ENCODE data around the gene DNMT3A. TPM values are rescaled to one million over a fixed set of nuclear protein-coding genes. Genes with fewer than 3 reads are reported as not detected.
"Not testable (repeated sequence)": the region's sequence is repeated elsewhere in the genome, so short reads cannot be mapped to it uniquely, and the experiment has no call there.

The DNMT3A gene
- total RNA-seq, 1 donor from 2014 or later: 21.1 TPM

DNA sequence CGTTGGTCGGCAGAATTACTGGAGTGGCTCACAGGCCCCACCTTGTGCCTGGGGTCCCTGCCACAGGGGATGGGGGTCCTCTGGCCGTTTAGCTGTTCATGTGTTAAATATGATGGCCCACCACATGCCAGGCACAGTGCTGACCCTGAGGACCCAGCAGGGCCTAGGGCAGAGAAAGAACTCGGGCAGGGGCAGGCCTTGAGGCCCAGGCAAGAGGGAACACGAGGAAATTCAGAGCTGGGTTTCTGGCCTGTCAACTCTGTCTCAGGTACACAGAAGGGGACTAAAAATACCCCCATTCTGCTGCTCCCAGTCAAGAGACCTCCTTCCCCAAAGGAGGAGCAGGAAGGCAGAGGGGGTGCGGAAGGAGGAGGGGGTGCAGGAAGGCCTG lies 66.2 kb downstream of the DNMT3A start:
- intact Hi-C loops (cut with micrococcal nuclease): no loop called here
- ATAC-seq (no peak), DNase-seq (no peak)

DNA sequence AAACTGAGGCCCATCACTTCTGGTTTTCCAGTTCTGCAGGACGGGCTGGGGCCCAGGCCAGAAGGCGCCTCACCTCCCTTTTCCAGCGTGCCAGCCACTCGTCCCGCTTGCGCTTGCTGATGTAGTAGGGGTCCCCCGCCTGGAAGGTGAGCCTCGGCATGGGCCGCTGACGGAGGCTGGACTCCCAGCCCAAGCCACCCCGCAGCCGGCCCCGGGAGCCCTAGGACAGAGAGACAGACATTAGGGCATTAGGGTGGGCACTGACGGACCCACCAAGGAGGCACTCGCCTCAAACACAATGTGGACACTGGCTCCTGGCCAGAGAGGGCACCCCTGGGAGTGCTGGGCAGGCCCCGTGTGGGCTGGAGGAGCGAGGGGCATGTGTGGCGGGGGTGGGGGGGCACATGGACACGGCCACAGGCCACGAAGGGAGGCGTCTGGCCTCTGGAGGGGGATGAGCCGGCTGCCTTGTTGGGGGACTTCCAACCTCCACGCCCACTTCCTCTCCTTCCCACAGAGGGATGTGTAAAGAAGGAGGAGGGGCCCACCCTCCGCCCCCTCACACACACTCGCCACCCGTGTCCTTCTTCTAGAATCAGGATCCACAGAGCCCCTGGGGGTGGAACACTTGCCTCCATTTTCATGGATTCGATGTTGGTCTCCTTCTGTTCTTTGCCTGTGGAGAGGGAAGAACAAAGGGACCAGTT lies 66.7 kb downstream of the DNMT3A start:
- peak; percentile 33 for ATAC-seq
- DNase-seq: peak; percentile 69
- intact Hi-C loops (cut with micrococcal nuclease): no loop called here

DNA sequence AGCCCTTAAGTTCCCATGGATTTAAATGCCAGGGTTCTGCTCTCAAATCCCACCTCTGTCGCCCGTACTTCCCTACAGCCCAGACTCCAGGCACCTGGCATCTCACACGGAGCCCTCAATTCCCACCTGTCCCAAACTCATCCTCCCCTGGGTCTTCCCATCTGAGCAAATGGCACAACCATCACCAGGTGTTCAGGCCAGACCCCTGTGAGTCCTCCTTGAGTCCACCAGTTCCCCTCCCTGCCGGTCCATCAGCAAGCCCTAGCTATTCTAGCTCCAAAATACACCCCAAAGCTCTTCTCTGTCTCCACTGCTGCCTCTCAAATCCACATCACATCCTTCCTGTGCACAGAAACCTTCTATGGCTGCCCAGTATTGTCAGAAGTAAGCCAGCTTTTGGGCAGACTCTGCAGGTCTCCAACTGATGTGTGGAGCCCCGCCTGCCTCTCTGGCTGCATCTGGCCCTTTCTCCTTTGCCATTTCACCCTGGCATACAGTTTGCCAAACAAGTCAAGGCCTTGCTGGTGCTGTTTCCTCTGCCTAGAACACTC lies 67.7 kb downstream of the DNMT3A start:
- DNase-seq: no peak
- intact Hi-C loops (cut with micrococcal nuclease): no loop called here

DNA sequence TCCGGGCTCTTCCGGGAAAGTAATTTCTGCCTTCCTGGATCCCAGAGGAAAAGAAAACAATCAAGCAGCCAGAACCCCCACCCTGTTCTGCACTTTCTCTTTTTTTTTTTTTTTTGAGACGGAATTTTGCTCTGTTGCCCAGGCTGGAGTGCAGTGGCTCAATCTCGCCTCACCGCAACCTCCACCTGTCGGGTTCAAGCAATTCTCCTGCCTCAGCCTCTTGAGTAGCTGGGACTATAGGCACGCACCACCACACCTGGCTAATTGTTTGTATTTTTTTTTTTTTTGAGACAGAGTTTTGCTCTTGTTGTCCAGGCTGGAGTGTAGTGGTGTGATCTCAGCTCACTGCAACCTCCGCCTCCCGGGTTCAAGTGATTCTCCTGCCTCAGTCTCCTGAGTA lies 69.0 kb downstream of the DNMT3A start:
- ATAC-seq; intact Hi-C loops (cut with micrococcal nuclease): not testable (repeated sequence)
- peak; percentile 5 for DNase-seq

More for the DNA sequence above, 67.7 kb downstream of the DNMT3A start:
- no peak for ATAC-seq

DNA sequence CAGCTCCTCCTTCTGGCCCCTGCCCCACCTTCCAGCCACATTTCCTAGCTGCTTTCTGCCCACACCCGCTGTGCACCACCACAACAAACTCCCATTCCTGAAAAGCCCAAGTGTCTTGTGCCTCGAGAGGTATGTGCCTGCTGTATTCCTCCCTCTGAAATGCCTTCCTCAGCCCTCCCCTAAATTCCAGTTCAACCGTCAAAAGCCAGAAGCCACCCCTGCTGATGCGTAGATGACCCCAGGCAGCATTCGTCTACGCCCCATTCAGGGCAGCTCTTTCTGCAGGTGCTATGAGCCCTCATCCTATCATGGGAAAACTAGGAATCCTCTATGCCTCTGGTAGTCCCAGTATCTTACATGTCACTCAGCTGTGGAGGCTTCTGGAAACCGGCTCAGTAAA lies 71.7 kb downstream of the DNMT3A start:
- intact Hi-C loops (cut with micrococcal nuclease): no loop called here
- ATAC-seq (no peak), DNase-seq (no peak)

DNA sequence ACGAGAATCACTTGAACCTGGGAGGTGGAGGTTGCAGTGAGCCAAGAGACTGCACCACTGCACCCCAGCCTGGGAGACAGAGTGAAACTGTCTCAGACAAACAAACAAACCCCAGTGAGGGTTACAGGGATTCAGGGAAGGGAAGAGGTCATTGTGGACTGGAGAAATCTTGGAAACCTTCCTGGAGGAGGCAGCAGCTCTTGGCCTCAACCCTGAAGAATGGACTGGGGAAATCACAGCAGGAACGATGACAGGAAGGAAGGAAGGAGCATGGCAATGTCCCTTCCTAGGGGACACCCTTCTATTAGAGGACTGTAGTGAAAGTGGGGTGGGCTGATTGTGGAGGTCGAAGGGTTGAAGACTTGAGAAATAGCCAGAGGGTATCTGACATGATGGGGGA lies 72.5 kb downstream of the DNMT3A start:
- no peak for ATAC-seq
- no peak for DNase-seq
- intact Hi-C loops (cut with micrococcal nuclease): no loop called here

DNA sequence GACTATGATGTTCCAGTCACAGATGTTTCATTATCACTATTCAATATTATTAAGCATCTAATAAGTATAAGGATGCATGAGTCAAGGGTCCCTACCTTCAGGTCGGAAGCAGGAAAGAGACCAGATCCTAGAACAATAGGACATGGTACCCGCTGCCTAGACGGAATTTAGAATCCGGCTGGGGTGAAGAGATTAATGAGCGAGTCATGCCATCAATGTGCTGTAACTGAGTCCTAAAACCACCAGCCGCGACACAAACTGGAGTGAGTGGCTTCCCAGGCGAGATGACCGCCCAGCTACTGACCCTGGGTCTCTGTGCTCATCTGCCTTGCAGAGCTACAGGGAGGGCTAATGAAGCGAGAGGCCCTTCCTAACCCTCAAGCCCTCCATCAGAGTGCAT lies 73.6 kb downstream of the DNMT3A start:
- DNase-seq: peak; percentile 14
- ATAC-seq: no peak
- intact Hi-C loops (cut with micrococcal nuclease): no loop called here

DNA sequence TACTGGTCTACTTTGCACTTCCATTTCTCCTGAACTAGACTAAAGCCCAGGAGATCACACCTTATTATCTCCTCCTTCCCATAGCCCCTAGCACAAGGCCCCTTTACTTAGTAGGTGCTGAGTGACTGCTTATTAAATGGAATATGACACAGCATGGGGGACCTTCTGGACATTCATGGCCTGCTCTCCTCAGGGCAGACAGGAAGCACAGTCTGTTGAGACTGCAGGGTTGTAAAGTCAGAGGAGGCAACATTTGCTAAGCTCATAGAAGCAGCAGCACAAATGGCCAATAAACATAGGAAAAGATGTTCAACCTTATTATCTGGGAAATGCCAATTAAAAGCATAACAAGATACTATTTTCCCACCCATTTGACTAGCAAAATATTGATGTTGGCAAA lies 75.3 kb downstream of the DNMT3A start:
- intact Hi-C loops (cut with micrococcal nuclease): no loop called here
- DNase-seq: no peak
- ATAC-seq: no peak

DNA sequence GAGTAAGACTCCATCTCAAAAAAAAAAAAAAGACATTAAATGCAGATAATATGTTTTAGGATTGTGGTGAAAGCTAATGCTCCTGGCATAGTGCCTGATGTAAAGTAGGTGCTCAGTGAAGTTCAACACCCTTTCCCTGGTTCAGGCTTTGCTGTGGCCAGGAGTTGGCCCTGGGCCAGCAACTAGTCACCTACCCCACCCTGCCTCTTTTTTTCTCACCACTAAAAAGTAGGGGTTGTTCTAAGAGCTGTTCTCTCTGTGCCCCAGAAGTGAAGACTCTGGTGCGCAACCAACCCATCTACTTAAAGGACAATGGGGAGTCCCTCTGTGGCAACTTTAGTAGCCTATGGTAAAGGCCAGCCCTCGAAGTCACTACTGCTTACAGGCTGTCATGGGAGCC lies 75.9 kb downstream of the DNMT3A start:
- intact Hi-C loops (cut with micrococcal nuclease): no loop called here
- DNase-seq: peak; percentile 32
- ATAC-seq: no peak

DNA sequence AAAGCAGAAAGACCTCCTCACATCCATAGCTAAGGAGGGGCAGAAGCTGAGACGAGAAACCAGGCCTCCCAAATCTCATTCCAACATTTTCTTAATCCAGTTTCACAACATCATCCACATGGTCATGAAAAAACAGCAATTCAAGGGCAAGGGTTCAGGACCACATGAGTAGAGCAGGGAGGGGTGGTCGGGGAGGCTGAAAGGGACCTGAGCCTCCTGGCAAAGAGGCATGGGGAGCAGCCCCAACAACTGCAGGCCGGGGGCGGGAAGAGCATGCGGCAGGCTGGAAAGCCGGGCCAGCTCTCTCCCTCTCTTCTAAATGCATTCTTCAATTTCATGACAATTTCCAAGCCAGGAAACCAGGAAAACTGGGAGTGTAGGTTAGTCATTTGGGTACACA lies 76.7 kb downstream of the DNMT3A start:
- intact Hi-C loops (cut with micrococcal nuclease): no loop called here
- ATAC-seq (no peak), DNase-seq (peak; percentile 8)

DNA sequence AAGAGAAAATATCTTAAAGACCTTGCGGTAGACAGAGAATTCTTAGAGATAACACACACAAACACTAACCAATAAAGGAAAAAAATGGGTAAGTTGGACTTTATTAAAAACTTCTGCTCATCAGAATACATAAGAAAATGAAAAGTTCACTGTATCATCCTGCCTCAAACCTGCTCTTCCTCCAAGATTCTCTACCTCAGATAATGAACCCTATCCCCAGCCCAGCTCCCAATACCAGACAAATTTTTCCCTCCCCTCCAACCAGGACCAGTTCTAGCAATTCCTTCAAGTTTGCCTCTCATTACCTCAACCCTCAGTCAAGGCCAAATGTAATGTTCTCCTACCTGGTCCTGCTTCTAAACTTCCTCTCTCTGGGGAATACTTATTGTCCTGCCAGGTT lies 79.4 kb downstream of the DNMT3A start:
- no peak for ATAC-seq
- DNase-seq: no peak
- intact Hi-C loops (cut with micrococcal nuclease): no loop called here

DNA sequence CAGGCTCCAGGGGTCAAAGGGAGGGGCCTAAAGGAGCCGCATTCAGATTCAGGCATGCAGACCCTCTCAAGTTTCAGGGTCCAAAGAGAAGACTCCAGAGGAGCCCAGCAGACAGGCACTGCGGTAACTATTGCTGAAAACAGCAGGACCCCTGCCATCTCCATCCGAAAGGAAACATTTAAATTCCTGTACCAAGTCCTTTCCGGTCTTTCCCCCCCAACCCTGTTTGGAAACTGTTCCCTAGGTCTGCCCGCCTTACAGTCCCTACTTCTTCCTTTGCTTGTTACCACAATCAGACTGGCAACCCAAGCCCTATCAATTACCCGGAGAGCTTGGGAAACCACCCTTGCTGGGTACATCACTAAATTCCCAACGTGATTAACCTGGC lies 82.0 kb downstream of the DNMT3A start:
- ATAC-seq (no peak), DNase-seq (no peak)
- intact Hi-C loops (cut with micrococcal nuclease): no loop called here

DNA sequence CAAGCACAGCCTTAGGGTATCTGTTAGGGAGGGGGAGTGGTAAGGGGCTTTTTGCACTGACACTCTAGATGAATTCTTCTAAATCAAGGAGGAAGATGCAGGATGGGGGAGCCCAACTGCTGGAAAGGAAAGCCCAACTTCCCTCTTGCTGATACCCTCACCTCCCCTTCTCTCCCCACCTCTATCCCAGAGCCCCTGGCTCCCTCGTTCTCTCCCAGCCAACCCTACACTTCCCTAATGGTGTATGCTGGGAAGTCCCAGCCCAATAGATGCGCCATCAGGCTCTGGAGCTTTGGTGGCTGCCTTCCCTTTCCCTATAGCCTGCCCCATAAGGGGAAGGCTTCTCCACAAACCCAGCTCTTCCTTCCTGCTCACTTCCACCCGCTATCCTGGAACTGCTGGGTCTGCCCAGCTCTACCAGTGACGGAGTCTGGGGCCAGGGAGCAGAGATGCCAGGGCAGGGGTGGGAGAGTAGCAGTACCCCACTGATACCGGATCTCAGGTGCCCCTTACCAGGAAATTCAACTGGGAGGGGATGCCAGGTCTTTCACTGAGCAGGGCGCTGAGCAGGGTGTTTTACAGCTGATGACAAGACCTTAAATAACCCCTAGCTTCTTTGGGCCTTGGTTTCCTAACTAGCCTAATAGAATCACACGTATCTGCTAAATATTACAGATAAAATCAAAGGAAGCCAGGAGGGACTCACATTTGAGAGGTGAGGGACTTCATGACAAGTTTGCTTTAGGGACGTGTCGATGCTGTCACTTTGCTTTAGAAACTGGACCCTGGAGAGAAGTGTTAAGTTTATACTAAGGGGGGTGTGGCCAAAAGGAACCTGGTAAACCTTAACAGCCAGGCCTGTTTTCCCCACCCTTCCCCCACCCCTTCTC lies 82.6 kb downstream of the DNMT3A start:
- no peak for ATAC-seq
- DNase-seq: no peak
- intact Hi-C loops (cut with micrococcal nuclease): no loop called here

DNA sequence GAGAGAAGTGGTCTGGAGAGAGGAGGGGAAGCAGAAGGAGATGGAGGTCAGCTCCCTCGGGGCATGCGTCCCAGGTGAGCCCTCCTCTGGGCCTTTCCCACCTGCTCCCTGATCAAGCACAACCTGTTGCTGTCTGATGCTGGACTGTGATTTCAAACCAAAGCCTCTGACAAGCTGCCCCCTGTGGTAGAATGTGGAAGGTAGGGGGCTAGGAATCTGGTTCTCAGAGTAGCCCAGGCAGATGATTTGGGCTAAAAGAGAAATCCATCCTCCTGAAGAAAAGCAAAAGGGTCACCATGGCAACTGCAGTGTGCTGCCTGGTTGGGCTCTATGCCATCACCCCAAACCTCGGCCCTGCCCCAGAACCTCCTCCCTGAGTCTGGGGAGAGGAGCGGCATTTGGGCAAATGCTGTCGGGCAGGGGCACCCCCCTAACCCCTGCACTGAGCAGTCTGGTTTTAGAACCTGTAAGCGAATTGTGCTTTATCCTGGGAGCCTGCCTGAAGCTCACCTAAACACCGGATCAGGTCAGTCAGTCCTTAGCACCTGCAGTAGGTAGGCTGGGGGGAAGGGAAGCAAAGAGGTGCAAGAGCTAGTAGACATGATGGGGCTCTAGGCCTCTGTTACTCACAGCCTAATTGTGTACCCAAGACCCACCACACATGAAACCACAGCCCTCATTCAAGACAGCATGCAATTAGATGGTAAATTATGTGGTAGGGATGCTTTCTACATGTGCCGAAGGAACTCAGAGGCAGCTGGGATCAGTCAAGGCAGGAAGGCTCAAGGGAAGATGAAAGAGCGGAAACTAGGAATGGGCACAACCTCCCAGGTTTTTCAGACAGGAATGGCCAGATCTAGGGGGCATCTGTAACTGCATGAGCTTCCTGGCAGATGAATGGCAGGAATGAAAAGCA lies 83.5 kb downstream of the DNMT3A start:
- intact Hi-C loops (cut with micrococcal nuclease): no loop called here
- DNase-seq (no peak), ATAC-seq (no peak)

DNA sequence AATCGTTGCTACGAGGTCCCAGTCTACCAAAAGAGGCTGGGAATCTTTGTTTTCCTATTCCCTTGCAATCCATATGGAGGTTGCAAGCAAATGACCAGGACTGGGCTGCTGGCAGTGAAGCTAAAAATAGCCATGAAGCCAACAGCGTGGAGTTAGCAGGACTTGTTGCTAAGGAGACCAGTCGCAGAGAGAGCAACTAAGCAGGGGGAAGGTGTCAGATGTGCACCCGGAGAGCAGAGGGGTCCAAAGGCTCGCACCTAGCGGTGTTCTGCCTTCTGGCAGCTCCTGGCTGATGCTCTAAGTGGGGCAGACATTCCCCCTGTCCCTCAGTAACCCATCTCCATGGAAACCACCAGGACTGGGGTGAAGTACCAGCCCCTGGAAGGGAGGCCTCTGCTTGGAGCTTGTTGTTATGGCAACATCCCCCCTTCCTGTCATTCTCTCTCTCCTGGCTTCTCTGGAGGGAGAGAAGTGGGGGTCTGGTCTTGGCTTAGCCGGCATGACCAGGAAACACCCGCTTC lies 84.6 kb downstream of the DNMT3A start:
- no peak for DNase-seq
- peak; percentile 81 for ATAC-seq
- intact Hi-C loops (cut with micrococcal nuclease): no loop called here

DNA sequence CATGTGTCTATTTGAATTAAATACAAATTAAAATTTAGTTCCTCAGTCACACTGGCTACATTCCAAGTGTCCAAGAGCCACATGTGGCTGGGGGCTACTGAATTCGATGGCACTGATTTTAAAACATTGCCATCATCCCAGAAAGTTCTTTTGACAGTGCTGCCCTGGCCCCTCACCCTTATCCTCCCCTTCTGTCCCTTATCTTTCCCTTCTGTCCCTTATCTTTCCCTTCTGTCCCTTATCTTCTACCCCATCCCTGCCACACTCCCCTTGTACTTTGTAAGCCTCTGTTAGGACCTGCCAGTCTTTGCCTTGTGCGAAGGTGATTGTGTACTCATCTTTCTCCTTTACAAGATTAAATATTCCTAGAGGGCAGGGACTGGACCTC lies 85.2 kb downstream of the DNMT3A start:
- intact Hi-C loops (cut with micrococcal nuclease): no loop called here
- no peak for DNase-seq

DNA sequence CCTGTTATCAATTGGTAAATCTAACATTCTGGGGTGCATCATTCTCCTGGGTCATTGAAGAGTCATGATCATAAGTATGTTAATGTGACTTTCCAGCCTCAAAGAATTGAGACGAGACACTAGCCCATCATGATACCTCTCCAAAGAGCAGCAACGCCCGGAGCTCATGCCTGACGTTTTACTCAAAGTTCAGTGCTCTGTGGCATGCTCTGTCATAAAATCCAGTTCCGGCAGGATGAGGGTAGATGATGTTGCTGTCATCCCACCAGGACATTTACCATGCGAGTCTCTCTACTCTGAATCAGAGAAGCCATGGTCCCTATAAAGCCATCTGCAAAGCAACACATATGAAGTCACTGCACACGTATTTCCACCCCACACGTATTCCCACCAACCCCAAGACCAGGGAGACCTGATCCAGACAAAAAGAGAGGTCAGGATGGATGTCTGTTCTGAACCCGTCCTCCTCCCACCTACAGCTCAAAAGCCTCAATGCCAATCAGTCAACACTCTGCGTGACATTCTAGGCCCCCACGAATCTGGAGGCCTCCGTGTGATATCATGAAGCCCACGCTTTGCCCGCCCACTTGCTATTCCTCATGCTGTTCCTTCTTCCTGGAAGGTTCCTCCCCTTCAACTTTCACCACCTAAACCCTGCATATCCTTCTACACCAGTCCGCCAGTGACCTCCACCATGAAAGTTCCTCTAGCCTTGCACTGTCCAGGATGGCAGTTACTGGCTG lies 85.8 kb downstream of the DNMT3A start:
- no peak for DNase-seq
- no peak for ATAC-seq
- intact Hi-C loops (cut with micrococcal nuclease): no loop called here

More for the DNA sequence above, 85.2 kb downstream of the DNMT3A start:
- no peak for ATAC-seq

DNA sequence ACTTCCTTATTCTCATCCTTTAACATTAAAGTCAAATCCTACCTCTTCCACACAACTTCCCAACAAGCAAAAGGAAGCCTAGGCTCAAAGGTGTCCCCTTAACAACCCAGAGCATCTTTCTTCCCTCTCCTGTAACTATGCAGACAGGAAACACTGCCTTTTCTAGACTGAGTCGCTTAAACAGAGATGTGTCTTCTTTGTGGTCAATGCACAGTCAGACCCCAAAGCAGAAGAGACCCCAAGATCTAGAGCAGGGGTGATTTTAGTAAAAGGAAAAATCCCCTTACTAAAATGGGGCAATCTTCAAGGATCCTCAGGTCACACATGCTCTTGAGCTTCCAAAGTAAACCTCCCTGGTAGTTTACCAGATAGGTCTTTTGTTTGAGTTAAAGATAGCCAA lies 86.8 kb downstream of the DNMT3A start:
- intact Hi-C loops (cut with micrococcal nuclease): no loop called here
- DNase-seq (no peak), ATAC-seq (no peak)
